GM12892 (cell line): ENCODE results near the gene ALK.

ENCODE experiments used
- POLR2A ChIP-seq: IDR thresholded peaks from 2 replicates; pipeline ENCODE4 v1.6.1; 2011; ENCODE audit warnings: low read depth, low read length, control low read depth
- POLR2AphosphoS5 ChIP-seq: IDR thresholded peaks from 2 replicates; pipeline ENCODE4 v1.6.1; 2011; ENCODE audit warnings: low read depth, low read length, control low read depth
- TAF1 ChIP-seq: IDR thresholded peaks from 2 replicates; pipeline ENCODE4 v1.6.1; 2011; ENCODE audit warnings: low read depth, mild to moderate bottlenecking, control low read depth, low read length, borderline replicate concordance

DNA sequence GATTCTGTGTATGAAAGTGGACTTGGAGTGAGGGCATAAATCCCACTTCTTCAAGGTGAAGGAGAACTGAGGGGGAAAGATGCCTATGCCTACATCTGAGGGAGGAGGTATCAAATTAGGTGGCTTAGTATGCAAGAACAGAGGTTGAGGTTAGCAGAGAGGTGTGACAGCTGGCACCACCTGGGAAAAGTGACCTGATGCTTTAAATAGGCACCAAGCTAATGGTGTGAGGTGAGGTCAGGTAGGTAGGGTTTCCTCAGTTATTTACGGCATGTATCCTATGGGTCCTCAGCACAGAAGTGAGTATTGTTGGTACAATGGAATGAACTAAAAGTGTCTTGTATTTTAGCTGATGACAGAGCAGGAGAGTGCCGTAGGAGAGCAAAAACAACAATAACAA lies 439.0 kb downstream of the ALK start:
- TF ChIP-seq POLR2A: no peak
- no peak for TF ChIP-seq TAF1
- TF ChIP-seq POLR2AphosphoS5: no peak
